Panc1 (cell line): ENCODE results near the gene MYEF2. TPM values are rescaled to one million over a fixed set of nuclear protein-coding genes. Genes with fewer than 3 reads are reported as not detected.

Experiments used
- ATAC-seq: fragments of 200-7000 bp; cut with Tn5 transposase; 2 replicates; pipeline ENCODE4 v1.9.1; 2020; ENCODE audit warnings: mild to moderate bottlenecking, moderate library complexity
- BruUV-seq: library from RNA; stranded (reverse); fragments of 400-500 nt; replicated peaks from 2 replicates; lab custom pipeline; 2021; lab: Mats Ljungman, UMichigan
- CTCF ChIA-PET: fragments of 300-600 bp; sonication (Branson Sonifier 250); formaldehyde crosslinking; loops from one replicate; lab custom pipeline; 2022; ENCODE audit warnings: antibody characterized with exemption; lab: Charles Lee
- POLR2A ChIA-PET: fragments of 300-600 bp; sonication (Branson Sonifier 250); formaldehyde crosslinking; loops from one replicate; lab custom pipeline; 2022; ENCODE audit warnings: antibody characterized with exemption; lab: Charles Lee
- DNase-seq: peaks from one replicate; pipeline ENCODE4 v3.0.0-alpha.2; 2010; ENCODE audit warnings: low read depth, low spot score
- H3K27ac ChIP-seq: 2 replicates; pipeline ENCODE4 v1.5.1; 2011; ENCODE audit warnings: mild to moderate bottlenecking, low read length, inconsistent platforms
- H3K27me3 ChIP-seq: fragments of 200-500 bp; sonication (Bioruptor generic); 2 replicates; pipeline ENCODE4 v1.6.0; 2014; ENCODE audit warnings: low read length, inconsistent platforms; ENCODE audit not compliant: control insufficient read depth, insufficient read depth
- H3K36me3 ChIP-seq: fragments of 200-500 bp; sonication (Bioruptor generic); 2 replicates; pipeline ENCODE4 v1.5.1; 2014; ENCODE audit warnings: inconsistent platforms, mild to moderate bottlenecking, low read length, moderate library complexity; ENCODE audit not compliant: control insufficient read depth, insufficient read depth
- H3K4me1 ChIP-seq: 2 replicates; pipeline ENCODE4 v1.5.1; 2011; ENCODE audit warnings: inconsistent platforms, mild to moderate bottlenecking, low read length, moderate library complexity; ENCODE audit not compliant: control insufficient read depth, insufficient read depth
- H3K4me3 ChIP-seq, 2 experiments: 2 replicates each; pipeline ENCODE4 v1.5.1; 2011 to 2012; ENCODE audit warnings: low read depth in 2 of 2, low read length in 2 of 2, mild to moderate bottlenecking in 2 of 2, inconsistent platforms in 1 of 2, moderate library complexity in 1 of 2
- H3K9me3 ChIP-seq: fragments of 200-500 bp; sonication (Bioruptor generic); 2 replicates; pipeline ENCODE4 v1.5.1; 2014; ENCODE audit warnings: low read depth, mild to moderate bottlenecking, inconsistent platforms, low read length, moderate library complexity; ENCODE audit not compliant: control insufficient read depth, insufficient read depth
- POLR2AphosphoS5 ChIP-seq: IDR thresholded peaks from 2 replicates; pipeline ENCODE4 v1.6.1; 2012; ENCODE audit warnings: mild to moderate bottlenecking, low read depth, low read length, moderate library complexity
- SIN3A ChIP-seq: IDR thresholded peaks from 2 replicates; pipeline ENCODE4 v1.6.1; 2012; ENCODE audit warnings: low read depth, mild to moderate bottlenecking, low read length, moderate library complexity, borderline replicate concordance; ENCODE audit not compliant: insufficient read depth
- TCF7L2 ChIP-seq: IDR thresholded peaks from 2 replicates; pipeline ENCODE4 v1.6.1; 2011; ENCODE audit warnings: mild to moderate bottlenecking, low read depth, low read length, inconsistent platforms
- in situ Hi-C: cut with HindIII; loops from 2 replicates; pipeline ENCODE4 v1.10.0; 2016; ENCODE audit warnings: low sequenced_read_pairs, low pct_unique_long_range_greater_than_20kb
- intact Hi-C: fragments of 100-400 bp; cut with micrococcal nuclease; formaldehyde crosslinking; loops from one replicate; pipeline ENCODE4 v1.10.0; 2022; ENCODE audit not compliant: unreplicated experiment
- total RNA-seq: library from RNA; stranded (reverse); gene quantifications from one replicate; pipeline ENCODE4 v1.2.1, GENCODE V29; 2021; ENCODE audit not compliant: unreplicated experiment
- TF ChIP-seq, protein P1 (sequence below), 2 experiments: IDR thresholded peaks; 2 replicates each; pipeline ENCODE4 v1.6.1; 2011 to 2012; ENCODE audit warnings: low read depth in 2 of 2, control low read depth in 1 of 2, low read length in 1 of 2, mild to moderate bottlenecking in 1 of 2, moderate library complexity in 1 of 2; ENCODE audit not compliant: insufficient read depth in 1 of 2
- TF ChIP-seq, protein P2 (sequence below): fragments of 450-650 bp; IDR thresholded peaks from 2 replicates; pipeline ENCODE4 v1.5.1; 2017; ENCODE audit warnings: mild to moderate bottlenecking

Gene MYEF2
- total RNA-seq, 1 experiment from 2014 or later: 71.3 TPM

DNA sequence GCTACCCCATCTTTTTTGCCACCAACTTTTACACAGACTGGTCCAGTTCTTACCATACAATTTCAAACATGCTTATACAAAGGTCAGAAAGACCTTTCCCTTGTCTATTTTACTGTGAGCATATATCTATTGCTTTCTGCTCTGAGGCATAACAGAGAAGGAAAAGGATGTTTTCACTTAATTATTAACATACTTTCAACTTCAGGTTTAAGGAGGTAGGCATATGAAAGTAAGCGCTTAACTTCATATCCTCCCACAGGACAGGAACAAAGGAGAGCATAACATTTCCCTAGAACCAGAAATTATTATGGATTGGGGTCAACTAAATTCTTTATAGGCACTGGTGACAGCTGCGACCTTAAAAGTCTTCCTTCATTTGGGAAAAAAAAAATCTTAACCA is 1.1 kb downstream of the MYEF2 start:
- peak overlapping the region; percentile 86 for H3K27ac ChIP-seq
- BruUV-seq: TSS peak; percentile 74
- no peak for DNase-seq
- no peaks in the 10 kb centered on the region for H3K27me3 ChIP-seq
- no peak for TF ChIP-seq SIN3A
- TF ChIP-seq, protein P1, sequence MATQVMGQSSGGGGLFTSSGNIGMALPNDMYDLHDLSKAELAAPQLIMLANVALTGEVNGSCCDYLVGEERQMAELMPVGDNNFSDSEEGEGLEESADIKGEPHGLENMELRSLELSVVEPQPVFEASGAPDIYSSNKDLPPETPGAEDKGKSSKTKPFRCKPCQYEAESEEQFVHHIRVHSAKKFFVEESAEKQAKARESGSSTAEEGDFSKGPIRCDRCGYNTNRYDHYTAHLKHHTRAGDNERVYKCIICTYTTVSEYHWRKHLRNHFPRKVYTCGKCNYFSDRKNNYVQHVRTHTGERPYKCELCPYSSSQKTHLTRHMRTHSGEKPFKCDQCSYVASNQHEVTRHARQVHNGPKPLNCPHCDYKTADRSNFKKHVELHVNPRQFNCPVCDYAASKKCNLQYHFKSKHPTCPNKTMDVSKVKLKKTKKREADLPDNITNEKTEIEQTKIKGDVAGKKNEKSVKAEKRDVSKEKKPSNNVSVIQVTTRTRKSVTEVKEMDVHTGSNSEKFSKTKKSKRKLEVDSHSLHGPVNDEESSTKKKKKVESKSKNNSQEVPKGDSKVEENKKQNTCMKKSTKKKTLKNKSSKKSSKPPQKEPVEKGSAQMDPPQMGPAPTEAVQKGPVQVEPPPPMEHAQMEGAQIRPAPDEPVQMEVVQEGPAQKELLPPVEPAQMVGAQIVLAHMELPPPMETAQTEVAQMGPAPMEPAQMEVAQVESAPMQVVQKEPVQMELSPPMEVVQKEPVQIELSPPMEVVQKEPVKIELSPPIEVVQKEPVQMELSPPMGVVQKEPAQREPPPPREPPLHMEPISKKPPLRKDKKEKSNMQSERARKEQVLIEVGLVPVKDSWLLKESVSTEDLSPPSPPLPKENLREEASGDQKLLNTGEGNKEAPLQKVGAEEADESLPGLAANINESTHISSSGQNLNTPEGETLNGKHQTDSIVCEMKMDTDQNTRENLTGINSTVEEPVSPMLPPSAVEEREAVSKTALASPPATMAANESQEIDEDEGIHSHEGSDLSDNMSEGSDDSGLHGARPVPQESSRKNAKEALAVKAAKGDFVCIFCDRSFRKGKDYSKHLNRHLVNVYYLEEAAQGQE (IDR thresholded peaks at IDR 0.05; ENCODE audit: insufficient read depth in 1 of 2, low read depth in 2 of 2, low read length in 1 of 2): no peak
- no peak for TF ChIP-seq TCF7L2
- TF ChIP-seq POLR2AphosphoS5: no peak
- TF ChIP-seq, protein P2, sequence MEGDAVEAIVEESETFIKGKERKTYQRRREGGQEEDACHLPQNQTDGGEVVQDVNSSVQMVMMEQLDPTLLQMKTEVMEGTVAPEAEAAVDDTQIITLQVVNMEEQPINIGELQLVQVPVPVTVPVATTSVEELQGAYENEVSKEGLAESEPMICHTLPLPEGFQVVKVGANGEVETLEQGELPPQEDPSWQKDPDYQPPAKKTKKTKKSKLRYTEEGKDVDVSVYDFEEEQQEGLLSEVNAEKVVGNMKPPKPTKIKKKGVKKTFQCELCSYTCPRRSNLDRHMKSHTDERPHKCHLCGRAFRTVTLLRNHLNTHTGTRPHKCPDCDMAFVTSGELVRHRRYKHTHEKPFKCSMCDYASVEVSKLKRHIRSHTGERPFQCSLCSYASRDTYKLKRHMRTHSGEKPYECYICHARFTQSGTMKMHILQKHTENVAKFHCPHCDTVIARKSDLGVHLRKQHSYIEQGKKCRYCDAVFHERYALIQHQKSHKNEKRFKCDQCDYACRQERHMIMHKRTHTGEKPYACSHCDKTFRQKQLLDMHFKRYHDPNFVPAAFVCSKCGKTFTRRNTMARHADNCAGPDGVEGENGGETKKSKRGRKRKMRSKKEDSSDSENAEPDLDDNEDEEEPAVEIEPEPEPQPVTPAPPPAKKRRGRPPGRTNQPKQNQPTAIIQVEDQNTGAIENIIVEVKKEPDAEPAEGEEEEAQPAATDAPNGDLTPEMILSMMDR: no peak
- ChIA-PET CTCF (no interaction called here), POLR2A (no interaction called here)
- no peaks in the 10 kb centered on the region for H3K36me3 ChIP-seq
- H3K4me3 ChIP-seq: peak overlapping the region; percentile 72 to 73
- no peak for ATAC-seq
- in situ Hi-C loops (no loop called here), intact Hi-C loops (no loop called here)
- H3K4me1 ChIP-seq: peaks cover 14% of the 10 kb centered on the region; the same call in 1 of the 2 replicates
- no peaks in the 10 kb centered on the region for H3K9me3 ChIP-seq

DNA sequence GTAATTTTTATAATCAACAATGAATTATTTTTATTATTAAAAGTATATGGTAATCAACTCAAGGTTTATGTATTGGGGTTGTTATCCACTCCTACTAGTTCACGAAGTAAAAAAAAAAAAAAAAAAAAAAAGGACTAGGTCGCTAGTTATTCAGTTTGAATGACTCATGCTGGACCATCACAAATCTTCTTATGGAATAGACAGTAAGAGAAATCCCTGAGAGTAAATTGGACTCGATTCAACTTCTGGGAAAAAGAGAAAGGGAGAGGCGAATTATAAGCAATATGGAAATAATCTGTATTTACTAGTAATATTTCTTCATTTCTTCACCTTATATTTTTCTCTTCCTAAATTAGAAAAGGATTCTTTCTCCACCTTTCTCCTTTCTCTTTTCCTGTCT is 2.0 kb downstream of the MYEF2 start:
- Histone ChIP-seq H3K27ac (0 out of 2 replicates have a peak overlapping the region, but pooled peaks have one; percentile 86), H3K36me3 (no peaks in the 10 kb centered on the region), H3K4me3 (peak overlapping the region in 1 of 2 experiments; percentile 72; a peak in 2 of 4 replicates), H3K9me3 (no peaks in the 10 kb centered on the region), H3K4me1 (peaks cover 14% of the 10 kb centered on the region; the same call in 1 of the 2 replicates), H3K27me3 (no peaks in the 10 kb centered on the region)
- no TSS peak for BruUV-seq
- ChIA-PET CTCF (no interaction called here), POLR2A (no interaction called here)
- no peak for DNase-seq
- TF ChIP-seq SIN3A (no peak), TCF7L2 (no peak), POLR2AphosphoS5 (no peak)
- TF ChIP-seq, protein P1 (IDR thresholded peaks at IDR 0.05; ENCODE audit: insufficient read depth in 1 of 2, low read depth in 2 of 2, low read length in 1 of 2): no peak
- TF ChIP-seq, protein P2: no peak
- no peak for ATAC-seq
- intact Hi-C loops (no loop called here), in situ Hi-C loops (no loop called here)
